Mesenchymal stem cell (in vitro differentiated cells and primary cell): ENCODE results near the gene GANC.

ENCODE experiments used
- DNase-seq: peaks from one replicate; pipeline ENCODE4 v3.0.0-alpha.2; 2013
- H2AFZ ChIP-seq: one replicate; pipeline ENCODE4 v1.6.1; 2013; ENCODE audit warnings: low read depth, mild to moderate bottlenecking, control low read depth, inconsistent platforms, low read length, moderate library complexity
- H2AK5ac ChIP-seq: 2 replicates; pipeline ENCODE4 v1.6.1; 2013; ENCODE audit warnings: low read length, moderate library complexity, mild to moderate bottlenecking, inconsistent platforms; ENCODE audit not compliant: severe bottlenecking
- H2BK120ac ChIP-seq: one replicate; pipeline ENCODE4 v1.6.1; 2013; ENCODE audit warnings: low read depth, mild to moderate bottlenecking, inconsistent platforms, low read length, moderate library complexity
- H2BK12ac ChIP-seq, 2 experiments: one replicate each; pipeline ENCODE4 v1.6.1; 2013; ENCODE audit warnings: inconsistent platforms in 2 of 2, low read length in 2 of 2, mild to moderate bottlenecking in 2 of 2, moderate library complexity in 2 of 2, control low read depth in 1 of 2
- H2BK15ac ChIP-seq: one replicate; pipeline ENCODE4 v1.6.1; 2013; ENCODE audit warnings: mild to moderate bottlenecking, low read depth, inconsistent platforms; ENCODE audit not compliant: poor library complexity, severe bottlenecking
- H2BK5ac ChIP-seq: 2 replicates; pipeline ENCODE4 v1.6.1; 2013; ENCODE audit warnings: low read depth, mild to moderate bottlenecking, low read length, control low read depth, inconsistent platforms; ENCODE audit not compliant: poor library complexity, severe bottlenecking
- H3K14ac ChIP-seq, 2 experiments: one replicate each; pipeline ENCODE4 v1.6.1; 2013; ENCODE audit warnings: inconsistent platforms in 2 of 2, low read length in 2 of 2, control low read depth in 1 of 2, mild to moderate bottlenecking in 1 of 2, moderate library complexity in 1 of 2
- H3K18ac ChIP-seq, 2 experiments: one replicate each; pipeline ENCODE4 v1.6.1; 2013; ENCODE audit warnings: inconsistent platforms in 2 of 2, low read length in 2 of 2, control low read depth in 1 of 2, low read depth in 1 of 2, mild to moderate bottlenecking in 1 of 2
- H3K23ac ChIP-seq, 2 experiments: one replicate each; pipeline ENCODE4 v1.6.1; 2013; ENCODE audit warnings: inconsistent platforms in 2 of 2, low read length in 2 of 2, mild to moderate bottlenecking in 2 of 2, moderate library complexity in 2 of 2, control low read depth in 1 of 2
- H3K27ac ChIP-seq: 2 replicates; pipeline ENCODE4 v1.5.1; 2013; ENCODE audit warnings: mild to moderate bottlenecking, moderate library complexity, low read length, control low read depth, inconsistent platforms; ENCODE audit not compliant: poor library complexity, severe bottlenecking
- H3K27me3 ChIP-seq, 2 experiments: 2 replicates each; pipeline versions ENCODE4 v1.6.1 to v1.7.0; 2013; ENCODE audit warnings: low read length in 2 of 2, mild to moderate bottlenecking in 2 of 2, moderate library complexity in 2 of 2, control low read depth in 1 of 2, inconsistent platforms in 1 of 2; ENCODE audit not compliant: control insufficient read depth in 1 of 2, insufficient read depth in 1 of 2
- H3K36me3 ChIP-seq, 2 experiments: 2 replicates each; pipeline versions ENCODE4 v1.6.1 to v1.7.0; 2013; ENCODE audit warnings: low read length in 2 of 2, control low read depth in 1 of 2, inconsistent platforms in 1 of 2, low read depth in 1 of 2, mild to moderate bottlenecking in 1 of 2; ENCODE audit not compliant: insufficient read depth in 2 of 2, control insufficient read depth in 1 of 2
- H3K4ac ChIP-seq, 2 experiments: one replicate each; pipeline ENCODE4 v1.6.1; 2013; ENCODE audit warnings: inconsistent platforms in 2 of 2, low read length in 2 of 2, mild to moderate bottlenecking in 2 of 2, moderate library complexity in 2 of 2, control low read depth in 1 of 2, low read depth in 1 of 2
- H3K4me1 ChIP-seq: 2 replicates; pipeline ENCODE4 v1.6.1; 2013; ENCODE audit warnings: low read depth, low read length, control low read depth; ENCODE audit not compliant: control insufficient read depth, insufficient read depth
- H3K4me2 ChIP-seq: 2 replicates; pipeline ENCODE4 v1.6.1; 2013; ENCODE audit warnings: low read length, mild to moderate bottlenecking, inconsistent platforms; ENCODE audit not compliant: poor library complexity, severe bottlenecking
- H3K4me3 ChIP-seq, 2 experiments: 2 replicates each; pipeline versions ENCODE4 v1.5.1 to v1.7.0; 2013; ENCODE audit warnings: low read length in 2 of 2, mild to moderate bottlenecking in 2 of 2, control low read depth in 1 of 2, low read depth in 1 of 2; ENCODE audit not compliant: insufficient read depth in 1 of 2
- H3K79me1 ChIP-seq: replicated peaks from 2 replicates; pipeline ENCODE4 v1.6.1; 2013; ENCODE audit warnings: mild to moderate bottlenecking, control low read depth, low read length, inconsistent platforms; ENCODE audit not compliant: poor library complexity, severe bottlenecking
- H3K9ac ChIP-seq: 2 replicates; pipeline ENCODE4 v1.7.0; 2013; ENCODE audit warnings: mild to moderate bottlenecking, low read length, moderate library complexity
- H3K9me3 ChIP-seq: 2 replicates; pipeline ENCODE4 v1.7.0; 2013; ENCODE audit warnings: mild to moderate bottlenecking, low read length; ENCODE audit not compliant: control insufficient read depth
- H4K8ac ChIP-seq: one replicate; pipeline ENCODE4 v1.6.1; 2013; ENCODE audit warnings: inconsistent platforms, mild to moderate bottlenecking, low read length, moderate library complexity
- H4K91ac ChIP-seq: one replicate; pipeline ENCODE4 v1.6.1; 2013; ENCODE audit warnings: mild to moderate bottlenecking, low read length, inconsistent platforms
- WGBS: methylation state at CpG from one replicate; pipeline ENCODE4 v1.1.7; 2013; ENCODE audit warnings: mixed read lengths; 5-methylcytosine and 5-hydroxymethylcytosine counted together

Gene GANC

GRCh38 chr15:42403389-42403788, 130.4 kb downstream of the GANC start:
- no peak overlapping the region for H3K4me3 ChIP-seq
- peaks cover 7 to 48% of the 10 kb centered on the region in 2 experiments for H3K36me3 ChIP-seq
- no peak overlapping the region for H2BK12ac ChIP-seq
- H3K27ac ChIP-seq = no peak overlapping the region
- H2BK15ac ChIP-seq = no peak overlapping the region
- no peak overlapping the region for H2BK120ac ChIP-seq
- DNase-seq = no peak
- H2BK5ac ChIP-seq = no peak overlapping the region
- H3K4ac ChIP-seq = no peak overlapping the region
- H2AFZ ChIP-seq = no peak overlapping the region
- H3K27me3 ChIP-seq = no peaks in the 10 kb centered on the region
- H4K91ac ChIP-seq = no peak overlapping the region
- no peak overlapping the region for H3K23ac ChIP-seq
- H3K9me3 ChIP-seq = no peaks in the 10 kb centered on the region
- H3K18ac ChIP-seq = no peak overlapping the region
- no peak overlapping the region for H2AK5ac ChIP-seq
- no peak overlapping the region for H3K14ac ChIP-seq
- WGBS = 96% methylated on average over 7 of the region's 7 CpGs
- H3K9ac ChIP-seq = no peak overlapping the region
- no peaks in the 10 kb centered on the region for H3K79me1 ChIP-seq
- no peak overlapping the region for H4K8ac ChIP-seq
- no peak overlapping the region for H3K4me2 ChIP-seq
- no peaks in the 10 kb centered on the region for H3K4me1 ChIP-seq

GRCh38 chr15:42404461-42405235, 131.6 kb downstream of the GANC start:
- DNase-seq = no peak
- Histone ChIP-seq H3K18ac (no peak overlapping the region), H3K27ac (no peak overlapping the region), H2BK12ac (no peak overlapping the region), H2BK5ac (no peak overlapping the region), H4K8ac (no peak overlapping the region), H3K4ac (no peak overlapping the region), H3K4me1 (no peaks in the 10 kb centered on the region), H2BK120ac (no peak overlapping the region), H2AK5ac (no peak overlapping the region), H3K4me2 (no peak overlapping the region), H3K36me3 (peaks cover 16 to 46% of the 10 kb centered on the region in 2 experiments), H3K4me3 (no peak overlapping the region), H3K9me3 (no peaks in the 10 kb centered on the region), H3K23ac (no peak overlapping the region), H3K14ac (no peak overlapping the region), H2BK15ac (no peak overlapping the region), H4K91ac (no peak overlapping the region), H3K27me3 (no peaks in the 10 kb centered on the region), H2AFZ (no peak overlapping the region), H3K79me1 (no peaks in the 10 kb centered on the region), H3K9ac (no peak overlapping the region)
- WGBS = 94% methylated on average over 12 of the region's 12 CpGs

- H3K4ac ChIP-seq = no peak overlapping the region
- no peaks in the 10 kb centered on the region for H3K79me1 ChIP-seq
- no peak overlapping the region for H3K18ac ChIP-seq
- no peak overlapping the region for H3K4me2 ChIP-seq
- no peak overlapping the region for H2AFZ ChIP-seq
- no peak overlapping the region for H2BK15ac ChIP-seq
- no peak for DNase-seq
- H2BK12ac ChIP-seq = no peak overlapping the region
- H3K23ac ChIP-seq = no peak overlapping the region
- 86% methylated on average over 5 of the region's 6 CpGs for WGBS
- no peaks in the 10 kb centered on the region for H3K4me1 ChIP-seq
- H3K36me3 ChIP-seq = peaks cover 29 to 50% of the 10 kb centered on the region in 2 experiments
- H2BK120ac ChIP-seq = no peak overlapping the region
- H3K27ac ChIP-seq = no peak overlapping the region
- no peak overlapping the region for H2BK5ac ChIP-seq
- H4K8ac ChIP-seq = no peak overlapping the region
- no peak overlapping the region for H3K9ac ChIP-seq
- no peak overlapping the region for H4K91ac ChIP-seq
- no peak overlapping the region for H3K14ac ChIP-seq
- no peak overlapping the region for H3K4me3 ChIP-seq
- no peak overlapping the region for H2AK5ac ChIP-seq
- no peaks in the 10 kb centered on the region for H3K27me3 ChIP-seq
- H3K9me3 ChIP-seq = no peaks in the 10 kb centered on the region
Measured at GRCh38 chr15:42405863-42406482, 133.0 kb downstream of the GANC start.
